HFF-Myc (cell line): ENCODE measurements around the gene SLITRK4.

Experiments
- DNase-seq: peaks from one replicate; pipeline ENCODE4 v3.0.0-alpha.2; 2011; ENCODE audit warnings: low read depth; ENCODE audit errors: extremely low read depth
- H3K4me3 ChIP-seq: replicated peaks from 2 replicates; pipeline ENCODE4 v1.5.1; 2011; ENCODE audit warnings: low read depth, mild to moderate bottlenecking, control low read depth, low read length
- CTCF ChIP-seq: IDR thresholded peaks from 2 replicates; pipeline ENCODE4 v1.5.1; 2012; ENCODE audit warnings: mild to moderate bottlenecking, low read depth, low read length, control low read depth; ENCODE audit errors: missing control alignments

Gene SLITRK4

GRCh38 chrX:143661286-143661685 lies 25.4 kb upstream of the SLITRK4 start:
- DNase-seq, result no peak
- no peak for TF ChIP-seq CTCF
- no peak overlapping the region for H3K4me3 ChIP-seq

DNA sequence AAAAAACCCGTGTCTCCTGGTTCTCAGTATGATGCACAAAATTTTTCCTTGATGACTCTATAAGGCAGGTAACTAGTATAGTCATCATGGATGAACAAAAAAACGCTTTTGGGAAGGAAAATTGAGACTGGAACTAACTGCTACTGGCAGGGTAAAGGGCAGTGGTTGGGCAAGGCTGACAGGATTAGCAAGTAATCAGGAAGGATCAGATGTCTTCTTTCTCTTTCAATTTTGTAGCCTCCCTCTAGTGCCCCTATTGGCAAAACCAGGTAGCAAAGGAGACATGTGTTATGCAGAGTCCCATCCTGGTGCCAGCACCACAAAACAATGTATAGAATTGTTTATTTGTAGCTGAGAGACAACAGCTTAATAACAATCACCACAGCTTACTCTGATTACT lies 12.8 kb upstream of the SLITRK4 start:
- H3K4me3 ChIP-seq, result no peak overlapping the region
- TF ChIP-seq CTCF, result no peak
- no peak for DNase-seq

DNA sequence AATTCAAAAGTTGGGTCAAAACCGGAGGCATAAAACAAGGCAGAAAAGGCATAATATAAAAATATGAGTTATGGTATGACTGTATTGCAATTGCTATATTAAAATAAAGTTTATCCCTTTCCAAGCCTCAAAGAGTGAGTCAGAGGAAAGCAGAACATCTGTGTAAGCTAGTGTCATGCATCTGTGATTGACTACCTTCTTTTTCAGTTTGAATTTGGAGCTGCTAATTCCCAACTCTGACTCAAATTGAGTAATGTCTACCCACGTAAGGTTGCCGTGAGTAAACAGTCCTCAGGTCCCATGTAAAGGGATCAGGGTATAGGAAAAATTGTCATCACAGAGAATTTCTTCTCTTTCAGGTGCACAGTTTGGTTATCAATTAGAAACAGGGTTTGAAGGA lies 6.5 kb upstream of the SLITRK4 start:
- no peak for DNase-seq
- no peak for TF ChIP-seq CTCF
- H3K4me3 ChIP-seq, result no peak overlapping the region

DNA sequence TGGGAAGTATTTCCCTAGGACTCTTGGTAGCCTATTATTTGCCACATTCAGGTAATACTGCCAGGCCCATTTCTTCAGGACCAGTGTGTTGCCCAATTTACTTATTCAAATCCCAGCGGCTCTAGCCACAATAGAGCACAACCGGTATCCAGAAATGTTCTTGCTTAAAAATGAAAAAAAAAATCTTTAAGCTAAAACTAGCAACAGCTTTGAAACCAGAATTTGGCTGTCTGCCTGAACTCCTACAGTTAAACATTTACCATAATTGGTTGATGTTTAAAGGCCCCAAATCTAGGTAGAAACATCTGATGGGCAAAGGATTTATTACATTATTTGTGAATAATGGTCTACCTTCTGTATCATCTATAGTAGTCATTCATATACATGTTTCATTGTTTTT lies 930 bp upstream of the SLITRK4 start:
- TF ChIP-seq CTCF, result no peak
- no peak for DNase-seq
- no peak overlapping the region for H3K4me3 ChIP-seq

- TF ChIP-seq CTCF, result no peak
- no peak overlapping the region for H3K4me3 ChIP-seq
- no peak for DNase-seq
Measured at GRCh38 chrX:143634663-143635455, 1.0 kb downstream of the SLITRK4 start.

DNA sequence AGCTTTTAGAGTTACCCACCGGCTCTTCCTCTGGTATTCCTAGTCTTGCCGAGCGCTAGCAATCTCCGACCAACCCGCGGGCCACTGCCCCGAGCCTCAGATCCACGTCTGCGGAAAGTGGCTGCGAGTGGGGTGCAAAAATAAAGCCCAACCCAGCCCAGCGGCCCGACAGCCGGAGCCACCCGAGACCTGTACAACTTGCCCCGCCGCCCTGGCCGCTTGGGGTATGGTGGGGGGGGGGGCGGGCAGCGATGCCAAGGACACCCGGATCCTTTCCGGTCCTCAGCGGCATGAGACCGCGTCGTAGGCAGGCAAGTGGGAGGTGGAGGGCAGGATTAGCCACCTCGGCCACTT lies 1.6 kb downstream of the SLITRK4 start:
- TF ChIP-seq CTCF, result no peak
- H3K4me3 ChIP-seq, result no peak overlapping the region
- no peak for DNase-seq
